Motor neuron (in vitro differentiated cells): Measurements from ENCODE around the gene TMEM30B. TPM values are rescaled to one million over a fixed set of nuclear protein-coding genes. Genes with fewer than 3 reads are reported as not detected.
"Not testable (repeated sequence)": the region's sequence is repeated elsewhere in the genome, so short reads cannot be mapped to it uniquely, and the experiment has no call there.

Experiments used
- ATAC-seq, 8 experiments: fragments of 200-7000 bp; cut with Tn5 transposase; replicated peaks in 6 of 8; 2 replicates each; pipeline ENCODE4 v1.8.0; 2021; ENCODE audit warnings: mild to moderate bottlenecking in 8 of 8, moderate library complexity in 8 of 8
- H3K27ac ChIP-seq, 2 donors: fragments of 250-450 bp; sonication (Bioruptor Pico); 2 replicates each; pipeline ENCODE4 v1.9.0; 2021; ENCODE audit warnings: antibody characterized with exemption in 2 of 2, mild to moderate bottlenecking in 2 of 2, moderate library complexity in 1 of 2
- H3K4me1 ChIP-seq, 2 donors: fragments of 250-450 bp; sonication (Bioruptor Pico); replicated peaks in 1 of 2; 2 replicates each; pipeline ENCODE4 v1.6.1; 2021; ENCODE audit warnings: antibody characterized with exemption in 2 of 2, mild to moderate bottlenecking in 2 of 2, moderate library complexity in 1 of 2
- H3K4me3 ChIP-seq, 5 donors: fragments of 250-450 bp; sonication (Bioruptor Pico); 2 replicates each; pipeline ENCODE4 v1.9.0; 2021; ENCODE audit warnings: antibody characterized with exemption in 5 of 5, mild to moderate bottlenecking in 5 of 5, moderate library complexity in 4 of 5
- WGBS, 10 experiments: fragments of 450-650 bp; shearing (Covaris generic); methylation state at CpG; one replicate each; pipeline ENCODE4 v1.0.0; 2022; 5-methylcytosine and 5-hydroxymethylcytosine counted together
- in situ Hi-C, 9 experiments: fragments of 400-800 bp; cut with MboI; loops; one replicate each; pipeline ENCODE4 v1.15.0; 2021; ENCODE audit warnings: low sequenced_read_pairs in 9 of 9, low pct_unique_long_range_greater_than_20kb in 2 of 9; ENCODE audit not compliant: unreplicated experiment in 9 of 9
- total RNA-seq, 8 experiments: library from RNA; unstranded; fragments of 300-600 nt; gene quantifications; 2 replicates each; pipeline versions ENCODE4 v1.2.3 to v1.2.4, GENCODE V29; 2022

Gene TMEM30B
- total RNA-seq, 8 experiments from 2014 or later = 0.04 to 0.42 (median 0.14) TPM

DNA sequence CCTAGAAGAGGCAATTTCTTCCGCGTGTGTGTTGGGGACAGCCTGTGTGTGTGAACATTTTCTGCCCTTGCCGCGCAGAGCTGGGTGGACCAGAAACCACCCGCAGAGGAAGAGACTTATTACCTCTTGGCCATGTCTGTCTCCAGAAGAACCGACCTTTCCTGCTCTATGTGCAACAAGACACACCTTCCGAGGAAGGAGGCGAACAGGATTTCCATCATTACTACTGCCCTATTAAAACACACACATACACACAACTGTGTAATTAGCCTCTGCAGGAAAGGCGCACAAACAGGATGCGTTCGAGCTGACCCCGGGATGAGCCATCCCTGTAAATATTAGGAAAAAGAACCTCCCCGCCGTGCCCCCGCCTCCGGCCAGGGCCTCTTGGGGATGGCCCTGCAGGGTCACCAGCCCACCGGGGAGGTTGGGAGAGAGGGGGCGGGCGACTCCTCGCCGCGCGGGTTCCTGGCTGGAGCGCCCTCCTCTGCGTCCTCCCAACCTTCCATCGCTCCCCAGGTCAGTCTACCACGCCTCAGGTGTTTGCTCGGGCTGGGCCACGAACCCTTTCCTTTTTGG lies 39.8 kb upstream of the TMEM30B start:
- Histone ChIP-seq H3K4me3 (peak overlapping the region in 4 of 5 donors; percentile 23 to 38 (median 30)), H3K4me1 (no peaks in the 10 kb centered on the region), H3K27ac (no peak overlapping the region)
- peak in 1 of 8 experiments; percentile 4 for ATAC-seq
- in situ Hi-C loops = loop anchor here in 2 of 9 experiments (25.0 kb wide), 2 partner anchors 116 to 541 kb away; no protein-coding TSS in a partner anchor
- WGBS, 10 experiments = 82 to 94% (median 89%) methylated on average over 2 to 9 of the region's 29 CpGs; no CpG with 5 or more reads in 6 of the 10 experiments

DNA sequence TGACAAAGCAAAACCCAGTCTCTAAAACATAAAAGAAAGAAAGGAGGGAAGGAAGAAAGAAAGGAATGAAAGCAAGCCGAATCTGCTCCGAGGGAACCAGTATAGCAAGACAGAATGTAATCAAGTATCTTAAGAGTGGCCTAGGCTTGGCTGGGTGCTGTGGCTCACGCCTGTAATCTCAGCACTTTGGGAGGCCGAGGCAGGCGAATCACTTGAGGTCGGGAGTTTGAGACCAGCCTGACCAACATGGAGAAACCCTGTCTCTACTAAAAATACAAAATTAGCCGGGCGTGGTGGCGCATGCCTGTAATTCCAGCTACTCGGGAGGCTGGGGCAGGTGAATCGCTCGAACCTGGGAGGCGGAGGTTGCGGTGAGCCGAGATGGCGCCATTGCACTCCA lies 39.0 kb upstream of the TMEM30B start:
- WGBS, 10 experiments = 48 to 100% (median 95%) methylated on average over 1 to 4 of the region's 16 CpGs; no CpG with 5 or more reads in 5 of the 10 experiments
- not testable (repeated sequence) for H3K4me3 ChIP-seq, H3K4me1 ChIP-seq, ATAC-seq, H3K27ac ChIP-seq
- in situ Hi-C loops = loop anchor here in 2 of 9 experiments (25.0 kb wide), 2 partner anchors 117 to 542 kb away; no protein-coding TSS in a partner anchor

DNA sequence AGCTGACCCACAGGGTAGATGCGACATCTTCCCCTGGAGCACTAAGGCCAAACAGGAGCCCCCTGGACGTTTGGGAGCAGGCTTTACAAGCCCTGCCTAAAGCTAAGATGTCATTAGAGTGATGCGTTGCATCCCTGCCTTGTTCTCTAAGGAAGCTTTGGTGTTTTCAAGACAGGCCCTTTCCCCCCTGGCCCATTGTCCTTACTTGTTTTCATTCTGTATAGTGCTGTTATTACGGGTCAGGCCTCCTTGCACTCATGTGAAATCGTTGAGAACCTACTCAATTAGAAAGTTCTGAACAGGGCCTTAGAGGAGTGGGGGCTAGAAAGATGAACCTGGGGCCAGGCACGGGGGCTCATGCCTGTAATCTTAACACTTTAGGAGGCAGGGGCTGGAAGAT lies 38.6 kb upstream of the TMEM30B start:
- H3K4me1 ChIP-seq = no peaks in the 10 kb centered on the region
- no peak for ATAC-seq
- 0 to 80% (median 67%) methylated on average over 1 to 6 of the region's 6 CpGs; no CpG with 5 or more reads in 4 of the 10 experiments for WGBS, 10 experiments
- no peak overlapping the region for H3K4me3 ChIP-seq
- in situ Hi-C loops = loop anchor here in 2 of 9 experiments (25.0 kb wide), 2 partner anchors 118 to 543 kb away; no protein-coding TSS in a partner anchor
- H3K27ac ChIP-seq = no peak overlapping the region

DNA sequence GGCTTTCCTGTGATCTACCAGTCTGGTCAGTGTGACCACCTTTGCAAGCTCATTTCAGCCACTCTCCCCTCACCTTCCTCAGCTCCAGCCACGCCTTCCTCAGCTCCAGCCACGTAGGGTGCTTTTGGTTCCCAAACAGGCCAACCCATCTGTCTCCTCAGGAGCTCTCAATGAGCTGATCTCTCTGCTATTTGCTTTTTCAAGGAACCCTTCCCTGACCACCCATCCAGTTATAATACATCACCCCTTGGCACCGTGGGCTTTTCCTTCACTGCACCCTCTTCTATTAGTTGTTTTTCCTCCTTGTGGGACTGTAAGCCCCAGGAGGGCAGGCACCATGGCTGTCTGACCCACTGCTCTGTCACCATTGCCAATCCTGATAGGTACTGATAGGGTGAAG lies 37.9 kb upstream of the TMEM30B start:
- WGBS, 10 experiments = 28 to 89% (median 64%) methylated on average over 1 to 2 of the region's 3 CpGs; no CpG with 5 or more reads in 6 of the 10 experiments
- in situ Hi-C loops = loop anchor here in 2 of 9 experiments (25.0 kb wide), 2 partner anchors 118 to 543 kb away; no protein-coding TSS in a partner anchor

DNA sequence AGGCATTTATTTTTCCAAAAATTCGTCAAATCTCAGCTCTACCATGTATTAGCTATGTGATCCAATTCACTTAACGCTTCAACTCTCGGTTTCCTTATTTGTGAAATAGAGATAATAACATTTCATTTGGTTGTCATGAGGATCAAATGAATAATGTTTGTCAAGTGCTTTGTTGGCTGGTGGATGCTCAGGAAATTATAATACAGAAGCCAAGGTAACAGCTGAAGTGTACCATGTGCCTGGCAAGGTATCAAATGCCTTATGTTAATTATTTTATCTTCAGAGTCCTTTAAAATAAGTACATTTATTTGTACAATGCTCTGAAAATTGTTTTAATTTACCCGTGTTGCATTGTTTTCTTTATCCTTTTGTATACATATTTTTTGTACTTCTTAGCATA lies 34.2 kb upstream of the TMEM30B start:
- no peak overlapping the region for H3K27ac ChIP-seq
- no peaks in the 10 kb centered on the region for H3K4me1 ChIP-seq
- no peak overlapping the region for H3K4me3 ChIP-seq
- WGBS, 10 experiments = 7 to 100% (median 75%) methylated on average over 1 to 4 of the region's 4 CpGs; no CpG with 5 or more reads in 1 of the 10 experiments
- in situ Hi-C loops = loop anchor here in 2 of 9 experiments (25.0 kb wide), 2 partner anchors 122 to 547 kb away; no protein-coding TSS in a partner anchor
- ATAC-seq = no peak

More for the DNA sequence above, 37.9 kb upstream of the TMEM30B start:
- no peak for ATAC-seq
- Histone ChIP-seq H3K27ac (no peak overlapping the region), H3K4me3 (no peak overlapping the region), H3K4me1 (no peaks in the 10 kb centered on the region)

DNA sequence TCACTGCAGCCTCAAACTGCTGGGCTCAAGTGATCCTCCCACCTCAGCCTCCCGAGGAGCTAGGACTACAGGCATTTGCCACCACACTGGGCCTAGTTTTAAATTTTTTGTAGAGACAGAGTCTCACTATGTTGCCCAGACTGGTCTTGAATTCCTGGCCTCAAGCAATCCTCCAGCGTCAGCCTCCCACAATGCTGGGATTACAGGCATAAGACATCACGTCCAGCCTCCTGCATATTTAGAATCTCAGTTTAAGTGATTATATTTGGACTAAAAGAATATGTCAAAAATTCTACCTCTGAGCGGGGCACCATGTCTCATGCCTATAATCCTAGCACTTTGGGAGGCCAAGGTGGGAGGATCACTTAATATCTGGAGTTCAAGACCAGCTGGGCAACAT lies 27.6 kb upstream of the TMEM30B start:
- not testable (repeated sequence) for ATAC-seq, H3K27ac ChIP-seq, H3K4me3 ChIP-seq, H3K4me1 ChIP-seq
- in situ Hi-C loops = loop anchor here in 4 of 9 experiments (10.0 to 25.0 kb wide), 3 partner anchors 129 to 554 kb away; no protein-coding TSS in a partner anchor
- 17 to 100% (median 80%) methylated on average over 1 to 3 of the region's 4 CpGs; no CpG with 5 or more reads in 1 of the 10 experiments for WGBS, 10 experiments

DNA sequence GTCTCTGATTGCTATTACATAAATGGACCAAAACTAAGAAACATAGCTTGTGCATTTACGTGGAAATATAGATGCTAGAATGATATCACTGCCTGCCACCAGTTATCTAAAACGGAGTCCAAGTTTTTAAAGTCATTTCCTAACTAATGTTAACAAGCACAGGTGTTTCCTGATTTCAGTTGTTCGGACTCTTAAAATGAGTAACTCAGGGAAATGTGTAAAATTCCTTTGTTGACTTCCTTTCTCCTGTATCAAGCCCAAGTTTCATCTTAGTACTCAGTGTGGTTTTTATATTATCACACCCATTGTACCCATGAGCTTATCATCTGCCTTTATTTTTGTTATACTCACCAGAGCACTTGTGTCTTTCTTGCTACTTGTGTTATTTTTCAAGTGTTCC lies 27.1 kb upstream of the TMEM30B start:
- no peak overlapping the region for H3K4me3 ChIP-seq
- in situ Hi-C loops = loop anchor here in 4 of 9 experiments (10.0 to 25.0 kb wide), 3 partner anchors 129 to 554 kb away; no protein-coding TSS in a partner anchor
- no peak overlapping the region for H3K27ac ChIP-seq
- ATAC-seq = no peak
- WGBS, 10 experiments = 3 to 68% (median 47%) methylated on average over 1 to 3 of the region's 3 CpGs; no CpG with 5 or more reads in 1 of the 10 experiments
- no peaks in the 10 kb centered on the region for H3K4me1 ChIP-seq

DNA sequence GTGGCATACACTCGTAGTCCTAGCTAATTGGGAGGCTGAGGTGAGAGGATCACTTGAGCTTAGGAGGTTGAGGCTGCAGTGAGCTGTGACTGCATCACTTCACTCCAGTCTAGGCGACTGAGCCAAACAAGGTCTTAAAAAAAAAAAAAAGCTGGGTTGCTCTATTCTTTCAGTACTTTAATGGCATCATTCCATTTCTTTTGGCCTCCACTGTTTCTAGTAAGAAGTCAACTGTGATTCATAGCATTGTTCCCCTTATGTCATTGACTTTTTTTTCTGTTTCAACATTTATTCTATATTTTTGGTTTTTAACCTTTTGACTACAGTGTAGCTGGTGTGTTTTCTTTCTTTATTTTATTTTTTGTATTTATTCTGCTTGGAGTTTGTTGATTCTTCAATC lies 23.6 kb upstream of the TMEM30B start:
- no peak for ATAC-seq
- H3K4me1 ChIP-seq = no peaks in the 10 kb centered on the region
- H3K4me3 ChIP-seq = no peak overlapping the region
- H3K27ac ChIP-seq = no peak overlapping the region
- 33 to 91% (median 74%) methylated on average over 1 to 2 of the region's 2 CpGs for WGBS, 10 experiments
- in situ Hi-C loops = loop anchor here in 4 of 9 experiments (10.0 to 25.0 kb wide), 3 partner anchors 133 to 558 kb away; no protein-coding TSS in a partner anchor

DNA sequence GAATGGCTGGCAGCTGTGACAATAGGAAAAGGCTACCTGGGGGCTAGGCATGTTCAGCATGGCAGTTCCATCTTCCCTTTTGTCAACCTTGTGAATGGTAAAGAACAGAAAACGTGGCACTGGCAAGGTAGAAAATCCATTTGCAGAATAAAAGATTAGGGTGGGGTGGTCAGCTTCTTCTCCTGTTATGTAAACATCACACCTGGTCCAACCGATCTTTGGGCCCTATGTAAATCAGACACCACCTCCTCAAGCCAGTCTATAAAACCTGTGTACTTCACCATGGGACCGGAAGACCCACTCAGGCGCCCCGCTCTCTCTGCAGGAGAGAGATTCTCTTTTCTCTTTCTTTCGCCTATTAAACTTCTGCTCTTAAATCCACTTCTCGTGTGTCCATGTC lies 19.6 kb upstream of the TMEM30B start:
- no peaks in the 10 kb centered on the region for H3K4me1 ChIP-seq
- no peak overlapping the region for H3K27ac ChIP-seq
- no peak overlapping the region for H3K4me3 ChIP-seq
- 11 to 92% (median 67%) methylated on average over 1 to 7 of the region's 7 CpGs; no CpG with 5 or more reads in 1 of the 10 experiments for whole genome bisulfite sequencing, 10 experiments
- no peak for ATAC-seq
- in situ Hi-C loops = loop anchor here in 4 of 9 experiments (10.0 to 25.0 kb wide), 3 partner anchors 137 to 562 kb away; no protein-coding TSS in a partner anchor

DNA sequence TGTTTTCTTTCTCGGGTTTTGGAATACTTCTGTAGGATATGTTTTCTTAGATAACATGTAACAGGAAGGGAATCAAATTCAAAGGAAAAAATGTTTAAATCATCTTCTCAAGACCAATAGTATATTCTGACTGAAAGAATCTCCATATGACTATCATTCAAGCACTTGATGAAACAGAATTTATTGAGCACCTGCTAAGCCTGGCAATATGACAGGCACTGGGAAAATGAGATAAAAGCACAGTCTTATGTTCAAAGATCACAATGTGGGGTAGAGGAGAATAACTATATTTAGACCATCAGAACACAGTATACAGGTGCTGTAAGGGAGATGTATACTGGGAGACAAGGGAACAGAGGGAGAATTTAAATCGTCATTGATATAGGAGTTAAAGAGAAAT lies 19.1 kb upstream of the TMEM30B start:
- ATAC-seq = no peak
- 41 to 100% (median 54%) methylated on average over 1 to 2 of the region's 2 CpGs; no CpG with 5 or more reads in 1 of the 10 experiments for WGBS, 10 experiments
- in situ Hi-C loops = loop anchor here in 4 of 9 experiments (10.0 to 25.0 kb wide), 3 partner anchors 137 to 562 kb away; no protein-coding TSS in a partner anchor

DNA sequence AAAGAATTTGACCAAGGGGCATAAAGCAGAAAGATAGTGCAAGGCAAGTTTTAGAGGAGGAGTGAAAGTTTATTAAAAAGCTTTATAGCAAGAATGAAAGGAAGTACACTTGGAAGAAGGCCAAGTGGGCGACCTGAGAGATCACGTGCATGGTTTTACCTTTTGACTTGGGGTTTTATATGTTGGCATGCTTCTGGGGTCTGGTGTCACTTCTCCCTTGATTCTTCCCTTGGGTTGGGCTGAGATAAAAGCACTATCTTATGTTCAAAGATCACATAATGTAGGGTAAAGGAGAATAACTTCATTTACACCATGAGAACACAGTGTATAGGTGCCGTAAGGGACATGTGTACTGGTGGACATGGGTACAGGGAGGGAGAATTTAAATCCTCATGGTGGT lies 17.7 kb upstream of the TMEM30B start:
- 14 to 94% (median 60%) methylated on average over 1 to 3 of the region's 3 CpGs; no CpG with 5 or more reads in 4 of the 10 experiments for WGBS, 10 experiments

More for the DNA sequence above, 19.1 kb upstream of the TMEM30B start:
- Histone ChIP-seq H3K27ac (no peak overlapping the region), H3K4me3 (no peak overlapping the region), H3K4me1 (no peaks in the 10 kb centered on the region)

DNA sequence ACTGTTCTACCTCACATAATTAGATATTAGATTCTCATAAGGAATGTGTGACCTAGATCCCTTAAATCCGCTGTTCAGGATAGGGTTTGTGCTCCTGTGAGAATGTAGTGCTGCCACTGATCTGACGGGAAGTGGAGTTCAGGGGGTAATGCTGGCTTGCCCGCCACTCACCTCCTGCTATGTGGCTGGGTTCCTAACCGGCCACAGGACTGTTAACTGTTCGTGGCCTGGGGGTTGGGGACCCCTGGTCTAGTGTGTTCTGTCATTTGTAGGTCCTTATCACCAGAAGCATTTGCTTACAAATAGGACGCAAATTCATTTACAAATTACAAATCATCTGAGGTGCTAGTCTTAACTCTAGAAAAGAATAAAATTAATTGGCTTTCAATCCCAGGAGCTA lies 16.4 kb upstream of the TMEM30B start:
- in situ Hi-C loops = loop anchor here in 2 of 9 experiments (25.0 kb wide), 1 partner anchor 540 kb away; no protein-coding TSS in a partner anchor
- no peak overlapping the region for H3K4me3 ChIP-seq
- WGBS, 10 experiments = 42 to 83% (median 71%) methylated on average over 1 to 6 of the region's 6 CpGs; no CpG with 5 or more reads in 2 of the 10 experiments
- H3K4me1 ChIP-seq = no peaks in the 10 kb centered on the region
- H3K27ac ChIP-seq = no peak overlapping the region
- no peak for ATAC-seq

More for the DNA sequence above, 17.7 kb upstream of the TMEM30B start:
- H3K4me1 ChIP-seq = no peaks in the 10 kb centered on the region
- no peak overlapping the region for H3K27ac ChIP-seq
- no peak for ATAC-seq
- no peak overlapping the region for H3K4me3 ChIP-seq
- in situ Hi-C loops = loop anchor here in 2 of 9 experiments (25.0 kb wide), 1 partner anchor 538 kb away; no protein-coding TSS in a partner anchor
